Trophoblast cell (in vitro differentiated cells and primary cell): Measurements from ENCODE around the gene NRL.
A peak's percentile ranks its signal among the peaks of the same experiment; 100 is the strongest.
"Not testable (repeated sequence)": the region's sequence is repeated elsewhere in the genome, so short reads cannot be mapped to it uniquely, and the experiment has no call there.

Experiments
- DNase-seq, 2 donors: peaks; one replicate each; pipeline ENCODE4 v3.0.0-alpha.2; 2016
- H2AFZ ChIP-seq: 2 replicates; pipeline ENCODE4 v1.6.1; 2013; ENCODE audit warnings: low read length, moderate library complexity, mild to moderate bottlenecking; ENCODE audit not compliant: insufficient read depth, poor library complexity
- H2AK5ac ChIP-seq: 2 replicates; pipeline ENCODE4 v1.6.1; 2013; ENCODE audit warnings: mild to moderate bottlenecking, low read length
- H2BK120ac ChIP-seq: 2 replicates; pipeline ENCODE4 v1.6.1; 2013; ENCODE audit warnings: low read length, mild to moderate bottlenecking, moderate library complexity; ENCODE audit not compliant: insufficient read depth, poor library complexity
- H2BK12ac ChIP-seq: 2 replicates; pipeline ENCODE4 v1.6.1; 2013; ENCODE audit warnings: mild to moderate bottlenecking, low read length, moderate library complexity
- H2BK5ac ChIP-seq: 2 replicates; pipeline ENCODE4 v1.6.1; 2013; ENCODE audit warnings: low read length, low read depth, moderate library complexity, mild to moderate bottlenecking; ENCODE audit not compliant: poor library complexity
- H3K14ac ChIP-seq: 2 replicates; pipeline ENCODE4 v1.6.1; 2013; ENCODE audit warnings: mild to moderate bottlenecking, low read length
- H3K18ac ChIP-seq: 2 replicates; pipeline ENCODE4 v1.6.1; 2013; ENCODE audit warnings: mild to moderate bottlenecking, low read length
- H3K23ac ChIP-seq: 2 replicates; pipeline ENCODE4 v1.6.1; 2013; ENCODE audit warnings: low read length
- H3K27ac ChIP-seq: 2 replicates; pipeline ENCODE4 v1.5.1; 2013; ENCODE audit warnings: low read depth, mild to moderate bottlenecking, inconsistent platforms, low read length, moderate library complexity
- H3K27me3 ChIP-seq: 2 replicates; pipeline ENCODE4 v1.6.1; 2013; ENCODE audit warnings: inconsistent platforms, mild to moderate bottlenecking, low read length, moderate library complexity; ENCODE audit not compliant: insufficient read depth
- H3K36me3 ChIP-seq, 2 experiments: 1 replicate in 1 of 2; 2 replicates in 1 of 2; pipeline ENCODE4 v1.6.1; 2013; ENCODE audit warnings: low read length in 2 of 2, mild to moderate bottlenecking in 2 of 2, moderate library complexity in 1 of 2; ENCODE audit not compliant: insufficient read depth in 2 of 2, control insufficient read depth in 1 of 2
- H3K4ac ChIP-seq: 2 replicates; pipeline ENCODE4 v1.6.1; 2013; ENCODE audit warnings: low read depth, mild to moderate bottlenecking, low read length, moderate library complexity
- H3K4me1 ChIP-seq, 2 experiments: 1 replicate in 1 of 2; 2 replicates in 1 of 2; pipeline ENCODE4 v1.6.1; 2013; ENCODE audit warnings: low read length in 2 of 2, mild to moderate bottlenecking in 2 of 2, moderate library complexity in 1 of 2; ENCODE audit not compliant: insufficient read depth in 2 of 2, control insufficient read depth in 1 of 2
- H3K4me2 ChIP-seq: 2 replicates; pipeline ENCODE4 v1.6.1; 2013; ENCODE audit warnings: inconsistent platforms, mild to moderate bottlenecking, low read length, moderate library complexity
- H3K4me3 ChIP-seq: 2 replicates; pipeline ENCODE4 v1.5.1; 2013; ENCODE audit warnings: mild to moderate bottlenecking, low read depth, low read length, inconsistent platforms
- H3K79me1 ChIP-seq: one replicate; pipeline ENCODE4 v1.6.1; 2013; ENCODE audit warnings: low read length
- H3K79me2 ChIP-seq: 2 replicates; pipeline ENCODE4 v1.6.1; 2013; ENCODE audit warnings: low read length, mild to moderate bottlenecking; ENCODE audit not compliant: control insufficient read depth, insufficient read depth, poor library complexity
- H3K9ac ChIP-seq: 2 replicates; pipeline ENCODE4 v1.6.1; 2013; ENCODE audit warnings: mild to moderate bottlenecking, low read length
- H3K9me3 ChIP-seq: 2 replicates; pipeline ENCODE4 v1.6.1; 2013; ENCODE audit warnings: low read depth, mild to moderate bottlenecking, control low read depth, inconsistent platforms, low read length; ENCODE audit not compliant: insufficient read depth
- H4K12ac ChIP-seq: 2 replicates; pipeline ENCODE4 v1.6.1; 2013; ENCODE audit warnings: low read depth, mild to moderate bottlenecking, low read length, moderate library complexity
- H4K8ac ChIP-seq: 2 replicates; pipeline ENCODE4 v1.6.1; 2013; ENCODE audit warnings: low read depth, mild to moderate bottlenecking, low read length, moderate library complexity
- H4K91ac ChIP-seq: one replicate; pipeline ENCODE4 v1.6.1; 2013; ENCODE audit warnings: low read depth, mild to moderate bottlenecking, low read length, moderate library complexity
- WGBS: extraction: QIAGEN DNeasy Blood & Tissue Kit; methylation state at CpG from one replicate; pipeline ENCODE4 v1.1.7; 2013; ENCODE audit warnings: missing lambda C conversion rate; ENCODE audit not compliant: insufficient read length, insufficient coverage; ENCODE audit errors: extremely low coverage; 5-methylcytosine and 5-hydroxymethylcytosine counted together

The NRL gene

DNA sequence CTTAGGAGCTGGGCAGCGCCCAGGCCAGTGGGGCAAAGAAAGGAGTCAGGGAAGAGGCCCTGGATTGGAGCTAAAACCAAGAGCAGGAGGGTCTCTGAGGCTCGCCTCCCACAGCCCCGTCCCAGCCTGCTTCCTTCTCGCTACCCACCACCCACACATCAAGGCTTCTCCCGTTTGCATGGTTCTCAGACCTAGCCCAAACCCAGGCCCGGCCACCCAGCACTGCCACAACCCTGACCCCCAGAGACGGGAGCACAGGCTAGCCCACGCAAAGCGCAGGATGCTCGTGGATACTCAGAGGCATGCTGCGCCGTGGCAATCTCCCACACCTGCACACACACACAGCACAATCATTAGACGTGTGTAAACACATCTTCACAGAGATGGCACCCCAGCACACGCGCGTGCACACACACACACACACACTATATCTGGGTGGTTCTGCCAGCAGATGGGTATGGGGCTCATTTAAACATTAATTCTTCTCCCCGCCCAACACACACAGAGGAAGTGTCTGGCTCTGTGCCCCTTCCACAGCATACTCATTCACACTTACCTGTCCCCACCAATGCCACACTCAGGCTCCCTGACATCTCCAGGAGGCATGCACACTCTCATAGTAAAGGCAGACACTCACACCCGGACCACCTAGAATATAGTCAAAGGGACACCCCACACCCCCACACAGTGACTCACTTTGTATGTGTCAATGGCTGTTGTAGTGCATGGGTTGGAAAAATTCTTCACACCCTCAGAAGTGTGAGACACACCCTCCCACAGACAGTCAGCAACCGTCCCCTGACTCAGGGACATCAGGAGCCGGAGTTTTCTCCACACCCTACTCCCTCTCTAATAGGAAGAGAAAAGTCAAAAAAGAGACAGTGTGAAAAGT lies 61.8 kb downstream of the NRL start:
- Histone ChIP-seq H3K18ac (no peak overlapping the region), H3K14ac (no peak overlapping the region), H3K4me3 (no peak overlapping the region), H3K27ac (no peak overlapping the region), H2BK120ac (no peak overlapping the region), H2AFZ (no peak overlapping the region), H3K9me3 (peaks cover 2% of the 10 kb centered on the region), H3K4me1 (peaks cover 9 to 10% of the 10 kb centered on the region in 2 experiments), H3K36me3 (no peaks in the 10 kb centered on the region), H3K4me2 (peak overlapping the region; percentile 96), H4K91ac (no peak overlapping the region), H4K8ac (no peak overlapping the region), H2BK5ac (no peak overlapping the region), H3K4ac (no peak overlapping the region), H3K79me1 (peaks cover 5% of the 10 kb centered on the region), H2BK12ac (no peak overlapping the region), H4K12ac (no peak overlapping the region), H3K79me2 (peaks cover 3% of the 10 kb centered on the region), H2AK5ac (no peak overlapping the region), H3K27me3 (no peaks in the 10 kb centered on the region), H3K23ac (no peak overlapping the region), H3K9ac (no peak overlapping the region)
- DNase-seq: no peak
- no CpG with 5 or more reads among the region's 20 CpGs for WGBS

DNA sequence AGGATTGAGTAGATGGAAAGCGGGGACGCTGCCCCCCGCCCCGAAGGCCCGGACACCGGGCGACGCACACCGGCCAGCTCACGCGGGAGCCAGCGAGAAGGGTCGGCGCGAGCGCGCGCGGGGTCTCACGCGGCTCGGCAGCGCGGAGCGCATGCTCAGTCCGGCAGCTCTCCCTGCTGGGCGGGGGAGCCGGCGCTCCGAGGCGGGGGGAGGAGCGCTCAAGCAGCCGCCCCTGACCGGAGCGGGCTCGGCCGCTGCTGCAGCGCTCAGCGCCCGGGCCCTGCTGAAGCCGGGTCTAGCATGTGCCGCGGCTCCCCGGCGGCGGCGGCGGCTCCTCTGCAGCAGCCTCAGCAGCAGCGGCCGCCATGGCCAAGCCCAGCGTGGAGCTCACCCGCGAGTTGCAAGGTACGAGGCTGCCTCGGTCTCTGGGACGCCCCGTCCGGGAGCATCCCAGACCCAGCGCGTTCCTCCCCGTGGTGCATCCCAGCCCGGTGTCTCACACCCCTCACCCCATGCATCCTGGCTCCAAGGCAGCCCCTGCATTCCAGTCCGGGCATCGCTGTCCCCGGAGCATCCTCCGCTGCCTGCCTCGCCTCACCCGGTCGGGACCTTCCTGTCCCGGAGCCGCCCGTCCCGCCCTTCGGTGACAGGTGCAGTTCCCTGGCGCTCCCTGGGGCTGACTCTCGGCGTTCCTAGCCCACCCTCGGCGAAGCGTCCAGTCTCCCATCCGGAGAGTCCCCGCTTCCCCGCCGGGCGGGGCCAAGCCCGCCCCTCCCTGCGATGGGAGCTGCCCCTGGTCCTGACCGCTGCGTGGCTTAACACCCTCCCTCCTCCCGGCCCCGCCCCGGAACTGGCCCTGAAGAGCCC lies 62.7 kb downstream of the NRL start, which contains the start of gene CARMIL3:
TSS of gene CARMIL3 (plus strand) at position 221 of the 867 bp plus-strand sequence. CDS start at position 366, 145 bp downstream.
- no peak within 1 kb of the TSS for H3K23ac ChIP-seq
- H3K4ac ChIP-seq: no peak within 1 kb of the TSS
- H2AK5ac ChIP-seq: no peak within 1 kb of the TSS
- H2AFZ ChIP-seq: peak within 1 kb of the TSS; percentile 56
- no peaks in the 10 kb centered on the region for H3K36me3 ChIP-seq
- peak within 1 kb of the TSS; percentile 83 for H4K8ac ChIP-seq
- peak within 1 kb of the TSS; percentile 54 for H3K14ac ChIP-seq
- peaks cover 3% of the 10 kb centered on the region for H3K79me2 ChIP-seq
- H3K9me3 ChIP-seq: peaks cover 2% of the 10 kb centered on the region
- H3K4me2 ChIP-seq: peak within 1 kb of the TSS; percentile 96
- H3K18ac ChIP-seq: no peak within 1 kb of the TSS
- H3K27me3 ChIP-seq: no peaks in the 10 kb centered on the region
- peaks cover 5% of the 10 kb centered on the region for H3K79me1 ChIP-seq
- peaks cover 9 to 10% of the 10 kb centered on the region in 2 experiments for H3K4me1 ChIP-seq
- peak within 1 kb of the TSS; percentile 69 for H3K4me3 ChIP-seq
- peak within 1 kb of the TSS; percentile 84 for H4K12ac ChIP-seq
- no peak within 1 kb of the TSS for H2BK5ac ChIP-seq
- WGBS: no CpG with 5 or more reads among the region's 92 CpGs
- DNase-seq: peak; percentile 25 to 58
- H4K91ac ChIP-seq: peak within 1 kb of the TSS; percentile 22
- peak within 1 kb of the TSS; percentile 50 for H2BK120ac ChIP-seq
- no peak within 1 kb of the TSS for H2BK12ac ChIP-seq
- H3K27ac ChIP-seq: no peak within 1 kb of the TSS
- peak within 1 kb of the TSS; percentile 64 for H3K9ac ChIP-seq

GRCh38 chr14:24051176-24051788 lies 63.5 kb downstream of the NRL start:
- Histone ChIP-seq H3K18ac (no peak overlapping the region), H3K23ac (no peak overlapping the region), H2BK12ac (no peak overlapping the region), H2BK5ac (no peak overlapping the region), H3K27ac (no peak overlapping the region), H4K91ac (peak overlapping the region; percentile 22), H3K4me3 (peak overlapping the region; percentile 69), H3K4ac (no peak overlapping the region), H2AK5ac (no peak overlapping the region), H3K27me3 (no peaks in the 10 kb centered on the region), H3K79me2 (peaks cover 3% of the 10 kb centered on the region), H3K79me1 (peaks cover 5% of the 10 kb centered on the region), H3K4me2 (peak overlapping the region; percentile 96), H3K9ac (peak overlapping the region; percentile 64), H2BK120ac (peak overlapping the region; percentile 50), H4K12ac (peak overlapping the region; percentile 84), H3K36me3 (no peaks in the 10 kb centered on the region), H3K14ac (peak overlapping the region; percentile 54), H3K9me3 (peaks cover 2% of the 10 kb centered on the region), H4K8ac (peak overlapping the region; percentile 83), H2AFZ (peak overlapping the region; percentile 56), H3K4me1 (peaks cover 9 to 10% of the 10 kb centered on the region in 2 experiments)
- DNase-seq: no peak
- WGBS: no CpG with 5 or more reads among the region's 20 CpGs

GRCh38 chr14:24050753-24051152 lies 64.0 kb downstream of the NRL start:
- H3K4me2 ChIP-seq, H2AFZ ChIP-seq, H3K27ac ChIP-seq, H3K9me3 ChIP-seq, H3K36me3 ChIP-seq, H3K27me3 ChIP-seq, H3K79me2 ChIP-seq, H2BK12ac ChIP-seq, H3K23ac ChIP-seq, H3K4me1 ChIP-seq, H2BK5ac ChIP-seq, H3K9ac ChIP-seq, H2BK120ac ChIP-seq, H3K14ac ChIP-seq, H2AK5ac ChIP-seq, H4K12ac ChIP-seq, H3K18ac ChIP-seq, H3K4ac ChIP-seq, H4K8ac ChIP-seq, DNase-seq, H4K91ac ChIP-seq, H3K79me1 ChIP-seq, H3K4me3 ChIP-seq: not testable (repeated sequence)
- no CpG with 5 or more reads among the region's 8 CpGs for WGBS
